K562 (cell line): ENCODE measurements around the gene HSPB1. TPM values are rescaled to one million over a fixed set of nuclear protein-coding genes. Genes with fewer than 3 reads are reported as not detected.
A peak's percentile ranks its signal among the peaks of the same experiment; 100 is the strongest.

ENCODE experiments used
- CUX1 ChIP-seq: fragments of 200-800 bp; sonication (Bioruptor generic); IDR thresholded peaks from 2 replicates; pipeline ENCODE4 v1.6.1; 2016; ENCODE audit warnings: missing genetic modification characterization, missing compliant biosample characterization
- EP400 ChIP-seq: fragments of 450-650 bp; IDR thresholded peaks from 2 replicates; pipeline ENCODE4 v1.6.1; 2017; ENCODE audit warnings: antibody characterized with exemption, mild to moderate bottlenecking, moderate library complexity
- PURB ChIP-seq: sonication (generic); formaldehyde crosslinking; IDR thresholded peaks from 2 replicates; pipeline ENCODE4 v1.9.0; 2021; ENCODE audit warnings: low read depth, mild to moderate bottlenecking, missing genetic modification reagents
- SETDB1 ChIP-seq: IDR thresholded peaks from one replicate; pipeline ENCODE4 v1.6.1; 2012; ENCODE audit warnings: low read length, control low read depth, inconsistent platforms
- SRSF1 ChIP-seq: fragments of 200-400 bp; formaldehyde crosslinking; IDR thresholded peaks from 2 replicates; pipeline ENCODE4 v1.6.1; 2017; ENCODE audit warnings: mild to moderate bottlenecking, low read depth, low read length, moderate library complexity
- TCF3 ChIP-seq: sonication (generic); formaldehyde crosslinking; IDR thresholded peaks from 2 replicates; pipeline ENCODE4 v1.4.0; 2020; ENCODE audit warnings: mild to moderate bottlenecking, missing genetic modification reagents
- U2AF1 ChIP-seq: fragments of 200-400 bp; formaldehyde crosslinking; optimal IDR thresholded peaks from 2 replicates; pipeline ENCODE3; 2017; ENCODE audit warnings: mild to moderate bottlenecking, low read depth, low read length, moderate library complexity
- ZNF263 ChIP-seq: sonication (generic); formaldehyde crosslinking; IDR thresholded peaks from 2 replicates; pipeline ENCODE4 v1.8.0; 2022; ENCODE audit warnings: mild to moderate bottlenecking, missing genetic modification reagents, borderline replicate concordance
- ZNF347 ChIP-seq: fragments of 450-650 bp; formaldehyde crosslinking; IDR thresholded peaks from 2 replicates; pipeline ENCODE4 v1.4.0; 2020; ENCODE audit warnings: low read depth, mild to moderate bottlenecking, moderate library complexity
- ZNF830 ChIP-seq: fragments of 250-450 bp; sonication (Bioruptor Pico); IDR thresholded peaks from 2 replicates; pipeline ENCODE4 v1.5.0; 2021; ENCODE audit warnings: mild to moderate bottlenecking
- polyA plus RNA-seq, 8 experiments: library from polyadenylated mRNA; depleted of rRNA in 4 of 8; stranded (reverse) in 5 of 8; unstranded in 3 of 8; fragments of >200 nt; fragmentation: Nextera tagmentation in 2 of 8; fragmentation: Illumina TruSeq in 1 of 8; extraction: Ambion mirVana in 2 of 8; extraction: Trizol in 1 of 8; gene quantifications; 2 replicates each; pipeline versions ENCODE4 v1.2.1 to v1.2.3, GENCODE V29; 2011 to 2014; ENCODE audit warnings: inconsistent platforms in 1 of 8, missing spikeins in 1 of 8
- total RNA-seq, 7 experiments: library from RNA; depleted of rRNA in 6 of 7; stranded (reverse); fragments of >200 nt in 6 of 7; fragmentation: Illumina TruSeq in 2 of 7; extraction: Trizol in 2 of 7; gene quantifications; 2 replicates each; pipeline versions ENCODE4 v1.2.1 to v1.2.3, GENCODE V29; 2011 to 2021; ENCODE audit warnings: low replicate concordance in 1 of 7
- TF ChIP-seq, protein P1 (sequence below): fragments of 450-650 bp; IDR thresholded peaks from 2 replicates; pipeline ENCODE4 v1.6.1; 2017; ENCODE audit warnings: antibody characterized with exemption
- TF ChIP-seq, protein P2 (sequence below): sonication (generic); formaldehyde crosslinking; IDR thresholded peaks from 2 replicates; pipeline ENCODE4 v1.8.1; 2023; ENCODE audit warnings: missing genetic modification reagents, mild to moderate bottlenecking, borderline replicate concordance
- TF ChIP-seq, protein P3 (sequence below): fragments of 200-800 bp; sonication (Bioruptor generic); IDR thresholded peaks from 2 replicates; pipeline ENCODE4 v1.6.1; 2017; ENCODE audit warnings: missing genetic modification characterization, missing compliant biosample characterization

HSPB1 gene
- total and polyA plus RNA-seq, 9 of the 15 experiments (the other 6 are each of a cell fraction or from before 2014, with no cell fraction given), result 27.1 to 522 (median 138) TPM

GRCh38 chr7:76303202-76304147 is 1.0 kb downstream of the HSPB1 start (continued):
- TF ChIP-seq CUX1 (CRISPR knock-in tag) (no peak), EP400 (peak; percentile 88), ZNF263 (CRISPR knock-in tag) (no peak), ZNF830 (CRISPR knock-in tag) (no peak), TCF3 (CRISPR knock-in tag) (no peak), ZNF347 (CRISPR knock-in tag) (no peak), SETDB1 (no peak), PURB (no peak), SRSF1 (no peak), U2AF1 (no peak)
- TF ChIP-seq, protein P1, sequence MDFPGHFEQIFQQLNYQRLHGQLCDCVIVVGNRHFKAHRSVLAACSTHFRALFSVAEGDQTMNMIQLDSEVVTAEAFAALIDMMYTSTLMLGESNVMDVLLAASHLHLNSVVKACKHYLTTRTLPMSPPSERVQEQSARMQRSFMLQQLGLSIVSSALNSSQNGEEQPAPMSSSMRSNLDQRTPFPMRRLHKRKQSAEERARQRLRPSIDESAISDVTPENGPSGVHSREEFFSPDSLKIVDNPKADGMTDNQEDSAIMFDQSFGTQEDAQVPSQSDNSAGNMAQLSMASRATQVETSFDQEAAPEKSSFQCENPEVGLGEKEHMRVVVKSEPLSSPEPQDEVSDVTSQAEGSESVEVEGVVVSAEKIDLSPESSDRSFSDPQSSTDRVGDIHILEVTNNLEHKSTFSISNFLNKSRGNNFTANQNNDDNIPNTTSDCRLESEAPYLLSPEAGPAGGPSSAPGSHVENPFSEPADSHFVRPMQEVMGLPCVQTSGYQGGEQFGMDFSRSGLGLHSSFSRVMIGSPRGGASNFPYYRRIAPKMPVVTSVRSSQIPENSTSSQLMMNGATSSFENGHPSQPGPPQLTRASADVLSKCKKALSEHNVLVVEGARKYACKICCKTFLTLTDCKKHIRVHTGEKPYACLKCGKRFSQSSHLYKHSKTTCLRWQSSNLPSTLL, result no peak
- TF ChIP-seq, protein P2, sequence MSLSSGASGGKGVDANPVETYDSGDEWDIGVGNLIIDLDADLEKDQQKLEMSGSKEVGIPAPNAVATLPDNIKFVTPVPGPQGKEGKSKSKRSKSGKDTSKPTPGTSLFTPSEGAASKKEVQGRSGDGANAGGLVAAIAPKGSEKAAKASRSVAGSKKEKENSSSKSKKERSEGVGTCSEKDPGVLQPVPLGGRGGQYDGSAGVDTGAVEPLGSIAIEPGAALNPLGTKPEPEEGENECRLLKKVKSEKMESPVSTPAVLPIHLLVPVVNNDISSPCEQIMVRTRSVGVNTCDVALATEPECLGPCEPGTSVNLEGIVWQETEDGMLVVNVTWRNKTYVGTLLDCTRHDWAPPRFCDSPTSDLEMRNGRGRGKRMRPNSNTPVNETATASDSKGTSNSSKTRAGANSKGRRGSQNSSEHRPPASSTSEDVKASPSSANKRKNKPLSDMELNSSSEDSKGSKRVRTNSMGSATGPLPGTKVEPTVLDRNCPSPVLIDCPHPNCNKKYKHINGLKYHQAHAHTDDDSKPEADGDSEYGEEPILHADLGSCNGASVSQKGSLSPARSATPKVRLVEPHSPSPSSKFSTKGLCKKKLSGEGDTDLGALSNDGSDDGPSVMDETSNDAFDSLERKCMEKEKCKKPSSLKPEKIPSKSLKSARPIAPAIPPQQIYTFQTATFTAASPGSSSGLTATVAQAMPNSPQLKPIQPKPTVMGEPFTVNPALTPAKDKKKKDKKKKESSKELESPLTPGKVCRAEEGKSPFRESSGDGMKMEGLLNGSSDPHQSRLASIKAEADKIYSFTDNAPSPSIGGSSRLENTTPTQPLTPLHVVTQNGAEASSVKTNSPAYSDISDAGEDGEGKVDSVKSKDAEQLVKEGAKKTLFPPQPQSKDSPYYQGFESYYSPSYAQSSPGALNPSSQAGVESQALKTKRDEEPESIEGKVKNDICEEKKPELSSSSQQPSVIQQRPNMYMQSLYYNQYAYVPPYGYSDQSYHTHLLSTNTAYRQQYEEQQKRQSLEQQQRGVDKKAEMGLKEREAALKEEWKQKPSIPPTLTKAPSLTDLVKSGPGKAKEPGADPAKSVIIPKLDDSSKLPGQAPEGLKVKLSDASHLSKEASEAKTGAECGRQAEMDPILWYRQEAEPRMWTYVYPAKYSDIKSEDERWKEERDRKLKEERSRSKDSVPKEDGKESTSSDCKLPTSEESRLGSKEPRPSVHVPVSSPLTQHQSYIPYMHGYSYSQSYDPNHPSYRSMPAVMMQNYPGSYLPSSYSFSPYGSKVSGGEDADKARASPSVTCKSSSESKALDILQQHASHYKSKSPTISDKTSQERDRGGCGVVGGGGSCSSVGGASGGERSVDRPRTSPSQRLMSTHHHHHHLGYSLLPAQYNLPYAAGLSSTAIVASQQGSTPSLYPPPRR (CRISPR knock-in tag), result no peak
- TF ChIP-seq, protein P3, sequence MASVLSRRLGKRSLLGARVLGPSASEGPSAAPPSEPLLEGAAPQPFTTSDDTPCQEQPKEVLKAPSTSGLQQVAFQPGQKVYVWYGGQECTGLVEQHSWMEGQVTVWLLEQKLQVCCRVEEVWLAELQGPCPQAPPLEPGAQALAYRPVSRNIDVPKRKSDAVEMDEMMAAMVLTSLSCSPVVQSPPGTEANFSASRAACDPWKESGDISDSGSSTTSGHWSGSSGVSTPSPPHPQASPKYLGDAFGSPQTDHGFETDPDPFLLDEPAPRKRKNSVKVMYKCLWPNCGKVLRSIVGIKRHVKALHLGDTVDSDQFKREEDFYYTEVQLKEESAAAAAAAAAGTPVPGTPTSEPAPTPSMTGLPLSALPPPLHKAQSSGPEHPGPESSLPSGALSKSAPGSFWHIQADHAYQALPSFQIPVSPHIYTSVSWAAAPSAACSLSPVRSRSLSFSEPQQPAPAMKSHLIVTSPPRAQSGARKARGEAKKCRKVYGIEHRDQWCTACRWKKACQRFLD (CRISPR knock-in tag), result no peak
